ENCODE measurements around the gene NOPCHAP1.

Gene NOPCHAP1

GRCh38 chr12:105020241-105020962 is 34.3 kb downstream of the NOPCHAP1 start:
- Histone ChIP-seq H3K9me3 (ENCODE audit: severe bottlenecking) (no peaks in the 10 kb centered on the region), H3K4me1 (ENCODE audit: insufficient read depth, poor library complexity, severe bottlenecking) (no peaks in the 10 kb centered on the region), H3K4me3 (ENCODE audit: severe bottlenecking) (no peak overlapping the region), H3K27ac (ENCODE audit: poor library complexity, severe bottlenecking) (no peak overlapping the region), H3K27me3 (ENCODE audit: insufficient read depth, poor library complexity, severe bottlenecking) (no peaks in the 10 kb centered on the region), H3K36me3 (ENCODE audit: low read depth) (no peaks in the 10 kb centered on the region)
- ATAC-seq (ENCODE audit: low read depth), result no peak
- DNase-seq (ENCODE audit: low spot score), result no peak
- TF ChIP-seq CTCF (IDR thresholded peaks at IDR 0.05; ENCODE audit: poor library complexity, severe bottlenecking), result no peak

- Histone ChIP-seq H3K36me3 (ENCODE audit: low read depth) (no peaks in the 10 kb centered on the region), H3K27me3 (ENCODE audit: insufficient read depth, poor library complexity, severe bottlenecking) (no peaks in the 10 kb centered on the region), H3K27ac (ENCODE audit: poor library complexity, severe bottlenecking) (no peak overlapping the region), H3K4me1 (ENCODE audit: insufficient read depth, poor library complexity, severe bottlenecking) (no peaks in the 10 kb centered on the region), H3K4me3 (ENCODE audit: severe bottlenecking) (no peak overlapping the region), H3K9me3 (ENCODE audit: severe bottlenecking) (no peaks in the 10 kb centered on the region)
- no peak for ATAC-seq (ENCODE audit: low read depth)
- no peak for DNase-seq (ENCODE audit: low spot score)
- no peak for TF ChIP-seq CTCF (IDR thresholded peaks at IDR 0.05; ENCODE audit: poor library complexity, severe bottlenecking)
These were observed 38.8 kb downstream of the NOPCHAP1 start for GRCh38 chr12:105024928-105025327.

- ATAC-seq (ENCODE audit: low read depth) (no peak), DNase-seq (ENCODE audit: low spot score) (no peak)
- Histone ChIP-seq H3K4me3 (ENCODE audit: severe bottlenecking) (no peak overlapping the region), H3K4me1 (ENCODE audit: insufficient read depth, poor library complexity, severe bottlenecking) (no peaks in the 10 kb centered on the region), H3K9me3 (ENCODE audit: severe bottlenecking) (no peaks in the 10 kb centered on the region), H3K27ac (ENCODE audit: poor library complexity, severe bottlenecking) (no peak overlapping the region), H3K36me3 (ENCODE audit: low read depth) (no peaks in the 10 kb centered on the region), H3K27me3 (ENCODE audit: insufficient read depth, poor library complexity, severe bottlenecking) (no peaks in the 10 kb centered on the region)
- no peak for TF ChIP-seq CTCF (IDR thresholded peaks at IDR 0.05; ENCODE audit: poor library complexity, severe bottlenecking)
These were observed 39.8 kb downstream of the NOPCHAP1 start for GRCh38 chr12:105025890-105026289.

- DNase-seq (ENCODE audit: low spot score) (no peak), ATAC-seq (ENCODE audit: low read depth) (no peak)
- TF ChIP-seq CTCF (IDR thresholded peaks at IDR 0.05; ENCODE audit: poor library complexity, severe bottlenecking), result no peak
- no peak overlapping the region for H3K27ac ChIP-seq (ENCODE audit: poor library complexity, severe bottlenecking)
- no peaks in the 10 kb centered on the region for H3K9me3 ChIP-seq (ENCODE audit: severe bottlenecking)
- H3K4me3 ChIP-seq (ENCODE audit: severe bottlenecking), result no peak overlapping the region
- H3K27me3 ChIP-seq (ENCODE audit: insufficient read depth, poor library complexity, severe bottlenecking), result no peaks in the 10 kb centered on the region
- no peaks in the 10 kb centered on the region for H3K36me3 ChIP-seq (ENCODE audit: low read depth)
- no peaks in the 10 kb centered on the region for H3K4me1 ChIP-seq (ENCODE audit: insufficient read depth, poor library complexity, severe bottlenecking)
These were observed 40.3 kb downstream of the NOPCHAP1 start for GRCh38 chr12:105026411-105026810.
